Body of pancreas (tissue), 4 donors: ENCODE results near the gene S100B.

Experiments
- POLR2A ChIP-seq, 3 donors: fragments of 450-650 bp; IDR thresholded peaks; one replicate each; pipeline ENCODE4 v1.6.1; 2016; ENCODE audit warnings: antibody characterized with exemption in 3 of 3, mild to moderate bottlenecking in 2 of 3
- TF ChIP-seq, protein P1 (sequence below), 7 experiments: fragments of 450-650 bp in 4 of 7; fragments of 200-600 bp in 3 of 7; sonication (generic) in 3 of 7; IDR thresholded peaks; one replicate each; pipeline ENCODE4 v1.5.1; 2016 to 2019; ENCODE audit warnings: antibody characterized with exemption in 7 of 7

DNA sequence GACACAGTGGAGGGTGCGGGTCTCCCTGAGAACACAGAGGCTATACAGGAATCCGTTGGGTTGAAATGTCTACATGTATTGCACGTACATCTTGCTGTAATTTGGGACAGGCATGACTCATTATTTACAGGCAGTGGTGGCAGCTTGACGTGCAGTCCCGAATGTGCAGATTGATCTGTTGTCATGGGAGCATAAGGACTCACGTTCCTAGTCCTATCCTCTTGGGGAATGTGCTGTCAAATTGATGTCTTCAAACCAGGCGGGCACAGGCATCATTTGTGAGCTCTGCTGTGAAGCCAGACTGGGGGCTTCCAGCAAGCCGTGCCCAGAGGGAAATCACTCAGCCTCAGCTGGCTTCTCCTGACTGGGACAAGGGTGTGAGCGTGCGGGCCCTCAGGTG lies 40.5 kb downstream of the S100B start:
- TF ChIP-seq, protein P1, sequence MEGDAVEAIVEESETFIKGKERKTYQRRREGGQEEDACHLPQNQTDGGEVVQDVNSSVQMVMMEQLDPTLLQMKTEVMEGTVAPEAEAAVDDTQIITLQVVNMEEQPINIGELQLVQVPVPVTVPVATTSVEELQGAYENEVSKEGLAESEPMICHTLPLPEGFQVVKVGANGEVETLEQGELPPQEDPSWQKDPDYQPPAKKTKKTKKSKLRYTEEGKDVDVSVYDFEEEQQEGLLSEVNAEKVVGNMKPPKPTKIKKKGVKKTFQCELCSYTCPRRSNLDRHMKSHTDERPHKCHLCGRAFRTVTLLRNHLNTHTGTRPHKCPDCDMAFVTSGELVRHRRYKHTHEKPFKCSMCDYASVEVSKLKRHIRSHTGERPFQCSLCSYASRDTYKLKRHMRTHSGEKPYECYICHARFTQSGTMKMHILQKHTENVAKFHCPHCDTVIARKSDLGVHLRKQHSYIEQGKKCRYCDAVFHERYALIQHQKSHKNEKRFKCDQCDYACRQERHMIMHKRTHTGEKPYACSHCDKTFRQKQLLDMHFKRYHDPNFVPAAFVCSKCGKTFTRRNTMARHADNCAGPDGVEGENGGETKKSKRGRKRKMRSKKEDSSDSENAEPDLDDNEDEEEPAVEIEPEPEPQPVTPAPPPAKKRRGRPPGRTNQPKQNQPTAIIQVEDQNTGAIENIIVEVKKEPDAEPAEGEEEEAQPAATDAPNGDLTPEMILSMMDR (IDR thresholded peaks at IDR 0.05) = no peak
- TF ChIP-seq POLR2A (IDR thresholded peaks at IDR 0.05) = no peak
